Left hindlimb (tissue), 1 donor: Measurements from ENCODE around the gene CMIP.

Experiments
- DNase-seq: peaks from one replicate; pipeline ENCODE4 v3.0.0-alpha.2; 2018

Gene CMIP

DNA sequence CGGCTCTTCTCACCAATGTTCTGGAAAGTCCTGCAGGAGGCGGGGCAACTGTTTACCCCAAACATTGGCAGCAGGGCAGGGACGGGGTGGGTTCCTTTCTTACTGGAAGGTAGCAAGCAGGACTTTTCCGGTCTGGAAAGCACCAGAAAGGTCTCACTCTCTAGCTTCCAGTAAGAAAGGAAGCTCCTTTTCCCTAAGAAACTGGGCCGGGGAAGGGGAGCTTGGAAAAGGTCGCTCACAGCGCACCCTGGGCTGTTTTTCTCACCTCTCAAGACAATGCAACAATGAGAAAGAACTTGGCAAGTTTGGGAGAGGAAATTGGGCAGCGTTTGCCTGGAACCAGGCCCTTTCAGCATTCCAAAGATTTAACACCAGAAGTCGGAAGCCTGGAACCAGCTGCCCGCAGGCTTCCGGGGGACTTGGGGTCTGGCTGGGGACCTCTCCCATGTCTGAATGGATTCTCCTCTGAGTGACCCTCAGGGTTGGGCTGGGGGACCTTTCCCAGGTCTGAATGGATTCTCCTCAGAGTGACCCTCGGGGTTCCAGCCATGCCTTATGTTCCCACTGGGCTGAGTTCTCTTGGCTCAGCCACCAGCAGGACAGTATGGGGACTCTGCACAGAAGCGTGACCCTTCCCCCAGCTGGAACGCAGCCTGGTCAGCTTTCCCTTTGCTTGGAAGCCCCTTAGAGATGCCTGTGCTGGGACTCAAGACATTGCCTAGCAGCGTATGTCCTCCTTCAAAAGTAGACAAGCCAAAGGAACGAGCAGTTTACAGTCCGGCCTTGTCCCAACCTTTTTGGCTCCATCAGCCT lies 167.9 kb downstream of the CMIP start:
- peak; percentile 72 for DNase-seq

DNA sequence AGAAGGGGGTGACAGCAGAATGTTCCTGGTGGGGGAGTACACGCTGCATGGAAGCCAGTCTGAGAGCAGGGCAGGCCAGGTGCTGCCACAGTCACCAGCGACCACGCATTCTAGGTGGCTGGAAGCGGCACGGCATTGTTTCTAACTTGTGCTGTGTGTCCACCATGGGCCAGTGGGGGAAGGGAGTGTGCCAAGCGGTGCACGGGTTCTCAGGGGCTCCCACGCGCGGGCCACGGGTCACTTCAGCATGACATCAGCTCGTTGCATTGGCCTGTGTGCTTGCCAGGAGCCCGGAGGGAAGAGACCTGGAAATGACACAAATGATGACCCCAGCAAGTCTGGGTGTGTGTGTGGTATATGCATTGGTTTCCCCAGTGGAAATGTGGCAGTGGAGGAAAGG lies 169.6 kb downstream of the CMIP start:
- no peak for DNase-seq

DNA sequence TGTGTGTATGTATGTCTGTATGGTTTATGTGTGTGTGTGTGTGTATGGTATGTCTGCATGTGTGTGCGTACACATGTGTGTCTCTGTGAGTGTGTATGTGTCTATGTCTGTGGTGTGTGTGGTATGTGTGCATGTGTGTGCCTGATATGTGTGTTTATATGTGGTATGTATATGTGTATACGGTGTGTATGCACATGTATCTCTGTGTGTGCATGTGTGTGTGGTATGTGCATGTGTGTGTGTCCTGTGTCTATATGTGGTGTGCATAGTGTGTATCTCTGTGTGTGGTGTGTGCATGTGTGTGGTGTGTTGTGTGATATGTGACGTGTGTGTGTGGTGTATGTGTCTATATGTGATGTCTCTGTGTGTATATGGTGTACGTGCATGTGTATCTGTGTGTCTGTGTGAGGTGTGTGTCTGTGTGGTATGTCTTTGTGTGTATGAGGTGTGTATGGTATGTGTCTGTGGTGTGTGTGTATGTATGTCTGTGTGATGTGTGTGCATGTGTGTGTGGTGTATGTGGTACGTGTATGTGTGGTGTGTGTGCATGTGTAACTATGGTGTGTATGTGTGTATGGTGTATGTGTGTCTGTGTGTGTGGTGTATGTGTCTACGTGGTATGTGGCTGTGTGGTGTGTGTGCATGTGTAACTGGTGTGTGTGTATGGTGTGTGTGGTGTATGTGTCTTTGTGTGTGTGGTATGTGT lies 170.2 kb downstream of the CMIP start:
- DNase-seq, result no peak

DNA sequence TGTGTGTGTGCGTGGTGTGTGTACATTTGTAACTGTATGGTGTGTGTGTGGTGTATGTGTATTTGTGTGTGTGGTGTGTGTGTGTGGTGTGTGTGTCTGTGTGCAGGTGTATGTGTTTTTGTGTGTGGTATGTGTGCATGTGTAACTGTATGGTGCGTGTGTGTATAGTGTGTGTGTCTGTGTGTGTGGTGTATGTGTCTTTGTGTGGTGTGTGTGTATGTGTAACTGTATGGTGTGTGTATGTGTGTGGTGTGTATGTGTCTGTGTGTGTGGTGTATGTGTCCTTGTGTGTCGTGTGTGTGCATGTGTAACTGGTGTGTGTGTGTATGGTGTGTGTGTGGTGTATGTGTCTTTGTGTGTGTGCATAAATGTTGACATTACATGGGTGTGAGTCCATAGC lies 170.8 kb downstream of the CMIP start:
- DNase-seq, result no peak

DNA sequence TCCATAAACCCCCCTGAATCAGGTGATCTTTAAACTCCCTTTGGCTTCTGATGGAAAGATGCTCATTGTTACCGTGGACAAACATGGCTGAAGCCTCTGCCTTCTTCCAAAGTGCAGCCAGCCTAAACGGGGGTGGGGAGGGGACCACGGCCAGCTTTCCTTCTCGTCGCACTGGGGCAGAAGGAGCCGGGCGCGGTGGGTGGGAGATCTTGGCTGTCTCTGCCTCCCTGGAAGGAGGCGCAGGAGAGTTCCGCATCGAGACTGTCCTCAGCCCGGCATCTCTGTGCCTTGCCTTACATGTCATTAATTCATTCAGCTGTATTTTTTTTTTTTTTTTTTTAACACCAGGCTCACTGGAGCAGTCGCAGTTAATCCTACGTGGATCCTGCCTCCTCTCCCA lies 171.2 kb downstream of the CMIP start:
- DNase-seq, result no peak

DNA sequence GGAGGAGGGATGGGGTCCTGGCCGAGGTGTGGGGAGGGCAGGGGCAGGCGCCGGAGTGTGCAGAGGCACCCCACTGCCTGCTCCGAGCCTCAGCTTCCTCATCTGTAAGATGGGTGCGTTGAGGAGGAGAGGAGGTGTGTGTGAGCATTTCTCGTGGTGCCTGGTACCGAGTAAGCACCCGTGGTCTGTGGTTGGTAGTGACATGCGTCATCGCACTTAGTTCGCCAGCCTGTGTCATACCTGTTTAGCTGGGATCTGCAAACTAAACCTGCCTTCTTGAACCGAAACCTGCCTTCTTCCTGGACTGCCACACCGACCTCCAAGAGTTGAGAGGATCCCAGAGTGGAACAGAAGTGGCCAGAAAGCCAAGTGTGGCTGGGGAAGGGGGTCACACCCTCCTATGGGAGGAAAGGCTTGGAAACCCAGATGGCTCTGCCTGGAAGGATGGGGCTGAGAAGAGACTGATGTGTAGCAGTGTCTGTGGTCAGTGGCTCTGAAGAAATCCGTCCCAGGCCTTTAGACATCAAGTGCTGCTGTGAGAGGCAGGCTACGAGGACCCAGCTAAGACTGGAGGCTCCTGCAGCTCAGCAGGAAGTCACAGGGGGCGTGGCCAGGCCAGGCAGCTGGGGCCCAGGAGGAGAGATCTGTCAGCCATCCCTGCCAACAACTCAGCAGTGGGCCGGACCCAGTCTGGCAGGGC lies 171.9 kb downstream of the CMIP start:
- peak; percentile 68 for DNase-seq

DNA sequence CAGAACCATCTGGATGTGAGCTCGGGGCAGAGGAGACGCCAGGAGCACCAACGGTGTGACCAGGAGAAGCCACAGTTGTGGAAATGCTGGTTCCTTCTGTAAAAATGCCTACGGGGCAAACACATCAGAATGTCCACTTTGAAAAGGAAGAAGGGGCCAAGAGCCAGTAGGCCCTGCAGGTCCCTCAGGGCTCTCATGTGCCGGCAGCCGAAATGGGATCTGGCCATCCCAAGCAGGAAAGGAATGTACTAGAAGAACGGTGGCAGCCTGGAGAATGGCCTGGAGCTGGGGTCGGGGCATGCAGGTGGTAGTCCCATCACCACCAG lies 172.4 kb downstream of the CMIP start:
- no peak for DNase-seq

DNA sequence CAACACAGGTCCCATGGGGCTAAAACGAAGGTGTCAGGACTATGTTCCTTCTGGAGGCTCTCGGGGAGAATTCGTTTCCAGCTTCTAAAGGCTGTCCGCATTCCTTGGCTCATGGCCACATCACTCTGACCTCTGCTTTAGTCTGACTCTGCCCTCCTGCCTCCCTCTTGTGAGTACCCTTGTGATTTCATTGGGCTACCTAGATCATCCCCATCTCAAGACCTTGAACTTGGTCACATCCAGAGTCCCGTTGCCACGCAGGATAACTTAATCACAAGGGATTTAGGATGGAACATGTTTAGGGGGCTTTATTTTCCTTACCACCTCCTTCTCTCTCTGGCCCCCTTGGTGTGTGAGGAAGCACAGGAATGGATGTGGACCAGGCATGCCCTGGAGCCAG lies 173.6 kb downstream of the CMIP start:
- DNase-seq, result no peak

DNA sequence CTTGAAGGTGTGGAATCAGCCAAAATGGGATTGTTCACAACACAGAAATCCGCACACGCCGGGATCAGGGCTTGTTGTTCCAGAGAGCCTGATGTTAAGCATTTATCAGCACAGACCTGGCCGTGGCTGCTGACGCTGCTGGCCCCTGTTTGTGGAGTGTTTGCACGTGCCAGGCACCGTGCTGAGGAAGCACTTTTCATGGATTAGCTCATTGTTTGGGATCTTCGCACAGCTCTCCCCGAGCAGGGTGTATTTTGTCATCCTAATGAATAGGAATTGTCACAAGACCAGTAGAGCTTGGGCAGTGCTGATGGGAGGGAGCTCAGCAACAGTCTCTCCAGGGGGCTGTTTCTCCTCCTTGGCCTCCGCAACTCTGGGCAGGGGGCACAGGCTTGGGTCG lies 174.1 kb downstream of the CMIP start:
- no peak for DNase-seq

DNA sequence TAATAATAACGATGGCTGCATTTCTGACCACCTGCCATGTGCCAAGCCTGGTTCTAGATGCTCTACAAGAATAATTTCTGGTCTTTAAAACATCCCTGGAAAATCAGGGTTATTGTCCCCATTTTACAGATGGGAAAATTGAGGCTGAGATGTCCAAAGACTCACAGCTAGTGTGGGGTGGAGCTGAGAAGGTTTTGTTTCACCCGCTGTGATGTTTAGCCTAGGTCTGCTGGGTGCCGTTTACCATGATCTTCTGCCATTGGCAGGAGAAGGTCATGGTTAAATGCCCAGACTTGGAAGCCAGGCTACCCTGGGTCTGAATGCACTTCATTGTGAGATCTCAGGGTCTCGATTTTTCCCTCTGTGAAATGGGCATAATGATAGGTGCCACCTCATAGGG lies 175.4 kb downstream of the CMIP start:
- no peak for DNase-seq

DNA sequence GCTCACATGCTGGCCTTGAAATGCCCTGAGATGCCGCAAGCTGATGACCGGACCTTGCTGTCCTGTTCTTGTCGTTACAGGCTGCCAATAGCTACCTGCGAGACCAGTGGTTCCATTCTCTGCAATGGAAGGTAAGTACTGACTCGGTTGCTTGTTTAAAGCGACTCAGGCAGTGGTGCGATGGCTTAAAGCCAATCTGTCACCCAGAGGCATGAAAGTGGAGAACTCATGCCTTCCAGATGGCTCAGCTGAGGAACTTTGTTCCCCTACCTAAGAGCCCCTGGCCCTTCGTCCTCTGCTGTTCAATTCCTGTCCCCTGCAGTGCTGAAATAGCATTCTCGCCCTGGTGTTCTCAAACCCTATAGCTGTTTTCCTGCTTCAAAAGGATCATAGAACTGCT lies 176.2 kb downstream of the CMIP start:
- DNase-seq, result no peak

DNA sequence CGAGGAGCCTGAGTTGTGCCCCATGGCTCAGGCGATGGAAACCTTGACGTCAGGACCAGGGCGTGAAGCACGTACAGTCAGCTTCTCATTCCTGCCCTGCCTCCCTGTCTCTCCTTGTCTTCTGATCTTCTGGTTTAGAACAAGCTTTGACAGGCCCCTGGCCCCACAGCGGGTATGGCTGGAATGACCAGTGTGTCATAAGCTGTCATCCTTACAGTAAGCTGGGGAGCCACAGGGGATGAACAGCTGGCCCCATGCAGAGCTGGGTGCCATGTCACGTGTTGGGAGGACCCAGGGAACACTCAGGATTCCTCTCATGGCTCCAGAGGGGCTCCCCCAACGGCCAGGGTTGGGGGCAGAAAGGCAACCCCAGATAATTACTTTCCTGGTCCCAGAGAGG lies 176.9 kb downstream of the CMIP start:
- DNase-seq, result no peak

DNA sequence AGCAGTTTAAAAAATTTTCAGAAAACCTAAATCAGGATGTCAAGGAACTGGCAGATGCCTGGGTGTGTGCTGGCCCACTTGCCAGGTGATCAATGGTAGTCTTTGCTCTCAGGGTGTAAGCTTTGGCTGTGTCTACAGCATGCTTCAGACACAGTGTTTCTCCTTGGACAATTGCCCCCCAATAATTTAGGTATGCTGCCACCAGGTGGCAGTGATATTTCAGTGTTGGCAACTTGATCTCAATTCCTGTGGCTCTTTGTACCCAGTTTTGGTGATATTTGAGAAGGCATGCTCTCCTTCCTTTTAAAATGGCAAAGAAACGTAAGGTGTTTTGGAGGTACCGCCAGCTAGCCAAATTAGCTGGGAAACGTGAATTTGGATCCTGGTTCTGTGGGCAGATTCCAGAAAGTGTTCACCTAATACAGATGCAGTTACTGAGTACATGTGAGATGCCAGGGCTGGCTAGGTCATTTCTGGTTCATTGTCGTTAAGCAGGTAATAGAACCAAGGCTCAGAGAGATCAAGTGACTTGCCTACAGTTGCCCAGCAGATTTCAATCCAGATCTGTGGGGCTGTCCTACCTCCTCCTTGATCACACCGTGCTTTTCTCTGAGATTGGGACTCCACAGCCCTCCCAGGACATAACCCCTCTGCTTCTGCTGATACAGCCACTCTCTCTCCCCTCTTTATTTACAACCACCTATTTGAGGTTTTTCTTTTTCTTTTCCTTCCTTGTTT lies 178.9 kb downstream of the CMIP start:
- DNase-seq, result no peak

DNA sequence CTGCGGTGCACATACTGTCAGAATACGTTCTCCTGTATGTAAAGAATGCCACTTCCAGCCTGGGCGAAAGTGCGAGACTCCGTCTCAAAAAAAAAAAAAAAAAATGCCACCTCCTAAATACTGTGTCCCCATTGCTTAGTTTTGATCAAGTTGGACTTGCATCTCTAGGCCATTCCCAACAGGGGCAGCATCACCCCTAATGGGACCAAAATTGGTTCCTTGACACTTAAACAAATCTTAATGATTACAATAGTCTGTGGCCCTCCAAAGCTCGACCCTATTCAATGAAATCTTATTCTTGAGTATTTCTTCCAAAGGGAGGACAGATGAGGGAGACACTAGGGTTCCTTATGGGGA lies 179.8 kb downstream of the CMIP start:
- no peak for DNase-seq

DNA sequence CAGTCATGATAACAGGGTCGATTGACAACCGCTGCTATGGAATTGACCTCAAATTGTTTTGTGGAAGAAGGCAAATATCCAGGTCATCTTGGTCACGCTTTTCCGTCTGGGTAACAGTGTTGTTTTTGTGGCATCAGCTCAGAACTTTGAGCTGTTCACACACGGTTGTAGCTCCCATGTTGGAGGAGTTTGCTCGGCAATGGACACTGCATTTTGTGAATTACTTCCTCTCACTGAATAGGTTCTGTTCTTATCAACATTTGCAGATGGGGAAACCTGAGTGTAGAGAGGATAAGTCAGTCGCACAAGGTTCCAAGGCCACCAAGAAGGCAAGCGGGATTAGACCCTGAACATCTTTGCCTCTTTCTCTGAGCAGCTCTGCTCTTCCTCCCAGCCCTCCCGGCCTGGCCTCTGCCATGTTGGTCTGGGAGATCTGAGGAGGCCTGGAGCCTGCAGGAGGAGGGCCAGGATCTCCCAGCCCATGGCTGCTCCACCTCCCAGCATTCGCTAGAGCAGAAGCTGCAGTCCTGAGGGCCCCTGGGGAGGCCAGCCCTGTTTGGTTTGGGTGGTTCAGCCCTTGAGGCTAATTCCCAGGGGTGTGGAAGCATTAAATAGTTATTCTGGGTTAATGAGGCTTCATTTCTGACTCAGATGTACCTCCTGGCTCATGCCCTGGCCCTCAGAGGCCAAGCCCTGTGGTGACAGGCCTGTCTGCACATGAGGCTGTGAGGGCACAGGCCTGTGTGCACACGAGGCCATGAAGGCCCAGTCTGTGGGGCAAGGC lies 180.3 kb downstream of the CMIP start:
- DNase-seq, result no peak

DNA sequence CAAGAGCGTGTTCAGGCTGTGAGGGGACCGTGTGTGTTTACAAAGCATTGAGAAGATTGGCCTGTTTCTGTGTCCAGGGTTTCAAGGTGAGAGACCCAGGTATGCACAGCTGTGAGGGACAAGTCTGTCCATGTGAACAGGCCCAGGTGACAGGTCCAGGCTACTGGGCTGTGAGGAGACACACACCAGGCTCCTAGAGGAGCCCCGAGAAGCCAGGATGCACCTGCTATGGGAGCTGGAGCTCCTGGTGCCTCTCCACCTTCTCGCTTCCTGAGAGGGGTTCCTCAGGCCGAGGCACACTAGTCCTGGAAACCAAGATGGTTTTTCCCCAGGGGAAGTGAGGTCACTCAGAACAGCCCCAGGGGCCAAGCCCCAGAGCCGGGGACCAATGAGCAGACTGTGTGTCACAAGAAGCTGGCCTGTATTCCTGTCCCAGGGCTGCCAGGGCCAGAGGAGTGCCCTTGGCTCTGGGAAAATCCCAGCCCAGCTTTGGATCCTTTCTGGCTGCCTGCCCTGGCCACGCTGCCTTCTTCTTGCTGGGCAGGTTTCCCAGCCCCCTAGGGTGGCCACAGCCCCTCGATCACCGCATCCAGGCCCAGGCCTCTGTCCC lies 181.0 kb downstream of the CMIP start:
- DNase-seq, result no peak

DNA sequence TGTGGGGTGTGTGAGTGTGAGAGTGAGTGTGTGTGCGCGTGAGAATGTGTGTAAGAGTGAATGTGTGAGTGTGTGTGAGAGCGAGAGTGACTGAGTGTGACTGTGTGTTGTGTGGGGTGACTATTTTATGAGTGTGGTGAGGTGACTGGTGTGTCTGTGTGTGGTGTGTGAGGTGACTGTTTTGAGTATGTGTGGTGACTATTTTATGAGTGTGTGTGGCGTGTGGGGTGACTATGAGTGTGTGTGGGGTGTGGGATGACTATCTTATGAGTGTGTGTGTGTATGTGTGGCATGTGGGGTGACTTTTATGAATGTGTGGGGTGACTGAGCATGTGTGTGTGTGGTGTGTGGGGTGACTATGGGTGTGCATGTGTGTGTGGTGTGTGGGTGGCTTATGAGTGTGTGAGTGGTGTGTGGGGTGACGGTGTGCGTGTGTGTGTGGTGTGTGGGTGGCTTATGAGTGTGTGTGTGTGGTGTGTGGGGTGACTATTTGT lies 181.6 kb downstream of the CMIP start:
- DNase-seq, result no peak

DNA sequence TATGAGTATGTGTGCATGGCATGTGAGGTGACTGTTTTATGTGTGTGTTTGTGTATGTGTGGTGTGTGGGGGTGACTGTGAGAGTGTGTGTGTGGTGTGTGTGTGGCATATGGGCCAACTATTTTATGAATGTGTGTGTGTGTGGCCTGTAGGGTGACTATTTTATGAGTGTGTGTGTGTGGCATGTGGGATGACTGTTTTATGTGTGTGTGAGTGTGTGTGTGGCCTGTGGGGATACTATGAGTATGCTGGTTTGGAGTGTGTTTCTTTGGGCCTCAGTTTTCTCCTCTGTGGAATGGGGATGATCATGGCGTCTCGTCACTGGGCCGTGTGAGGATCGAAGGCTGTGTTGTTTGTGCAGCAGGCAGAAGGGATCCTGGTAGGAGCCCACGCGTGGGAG lies 182.4 kb downstream of the CMIP start:
- DNase-seq, result no peak

DNA sequence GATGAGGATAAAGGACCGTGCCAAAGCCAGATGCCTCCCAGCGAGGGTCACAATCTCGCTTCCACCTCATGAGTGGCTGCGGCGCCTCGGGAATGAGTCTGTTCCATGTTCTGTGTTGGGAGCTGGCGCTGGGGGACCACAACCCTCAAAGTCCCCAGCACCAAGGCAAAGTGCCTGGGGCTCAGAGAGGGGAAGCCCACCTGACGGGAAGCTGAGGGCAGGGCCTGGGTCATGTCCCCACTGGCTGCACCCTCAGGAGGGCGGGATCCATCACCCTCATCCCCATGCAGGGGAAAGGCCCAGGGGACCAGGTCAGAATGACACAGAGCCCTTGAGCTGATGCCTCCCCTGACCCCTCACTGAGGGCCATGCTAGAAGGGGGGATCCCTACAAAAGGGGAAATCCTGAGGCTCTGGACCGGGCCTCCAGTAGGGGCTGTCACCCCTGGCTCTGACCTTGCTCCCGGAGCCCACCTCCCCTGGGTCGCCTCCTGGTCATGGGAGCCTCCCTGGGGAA lies 183.2 kb downstream of the CMIP start:
- no peak for DNase-seq

DNA sequence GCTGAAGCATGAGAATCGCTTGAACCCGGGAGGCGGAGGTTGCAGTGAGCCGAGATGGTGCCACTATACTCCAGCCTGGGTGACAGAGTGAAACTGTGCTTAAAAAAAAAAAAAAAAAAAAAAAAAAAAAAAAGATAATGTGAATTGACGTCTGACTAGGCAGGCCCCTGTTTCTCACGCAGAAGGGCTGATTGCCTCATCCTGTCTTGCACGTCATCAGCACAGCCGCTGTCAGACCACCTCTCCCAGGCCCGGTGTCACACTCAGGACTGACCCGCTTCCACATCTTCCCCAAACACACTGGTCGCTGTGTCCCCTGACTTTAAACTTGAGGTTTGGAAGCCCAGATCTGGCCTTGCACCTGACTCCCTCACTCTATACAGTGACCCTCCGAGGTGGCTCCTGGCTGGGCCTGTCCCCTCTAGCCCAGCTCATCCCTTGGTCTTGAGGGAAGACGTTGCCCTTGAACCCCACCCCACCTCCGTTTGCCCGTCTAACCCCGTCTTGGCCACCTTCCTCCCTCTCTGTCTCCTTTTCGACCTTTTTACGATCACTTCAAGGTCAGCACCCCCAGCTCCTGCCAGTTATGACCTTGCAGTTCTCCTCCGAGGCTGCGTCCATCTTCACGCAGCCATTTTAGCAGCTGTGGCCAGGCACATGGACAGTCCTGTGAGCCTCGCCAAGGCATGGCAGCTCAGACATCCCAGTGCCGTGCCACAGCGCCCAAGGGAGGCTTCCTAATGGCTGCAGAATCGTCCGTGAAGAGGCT lies 184.6 kb downstream of the CMIP start:
- DNase-seq, result no peak
